ENCODE measurements around the gene EHF. TPM values are rescaled to one million over a fixed set of nuclear protein-coding genes. Genes with fewer than 3 reads are reported as not detected.

EHF gene
- total RNA-seq, 3 donors from 2014 or later, result 125 to 372 (median 259) TPM

DNA sequence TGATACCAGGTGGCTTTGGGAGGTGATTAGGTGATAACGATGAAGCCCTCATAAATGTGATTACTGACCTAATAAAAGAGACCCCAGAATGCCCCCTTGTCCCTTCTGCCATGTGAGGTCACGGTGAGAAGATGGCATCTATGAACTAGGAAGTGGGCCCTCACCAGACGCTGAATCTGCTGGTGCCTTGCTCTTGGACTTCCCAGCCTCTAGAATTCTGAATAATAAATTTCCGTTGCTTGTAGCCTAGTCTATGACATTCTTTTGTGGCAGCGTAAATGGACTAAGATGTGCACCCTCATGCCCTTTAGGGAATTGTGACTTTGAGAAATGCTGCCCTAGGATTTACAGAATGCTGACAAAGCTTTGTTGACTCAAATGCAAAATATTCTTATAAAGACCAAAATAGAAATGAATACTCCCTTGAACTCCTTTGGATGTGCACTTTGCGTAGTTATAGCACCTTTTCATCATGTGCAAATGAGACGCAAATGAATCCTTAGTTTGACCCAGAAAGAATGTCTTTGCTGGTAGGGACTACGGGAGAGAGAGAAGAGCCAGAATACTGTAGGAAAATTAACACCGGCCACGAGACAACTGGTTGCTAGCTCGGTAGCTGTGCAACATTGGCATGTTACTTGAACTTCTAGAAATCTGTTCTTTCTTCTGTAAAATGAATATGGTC, 24.8 kb upstream of the EHF start:
- no peak for ATAC-seq
- TF ChIP-seq, protein P1, sequence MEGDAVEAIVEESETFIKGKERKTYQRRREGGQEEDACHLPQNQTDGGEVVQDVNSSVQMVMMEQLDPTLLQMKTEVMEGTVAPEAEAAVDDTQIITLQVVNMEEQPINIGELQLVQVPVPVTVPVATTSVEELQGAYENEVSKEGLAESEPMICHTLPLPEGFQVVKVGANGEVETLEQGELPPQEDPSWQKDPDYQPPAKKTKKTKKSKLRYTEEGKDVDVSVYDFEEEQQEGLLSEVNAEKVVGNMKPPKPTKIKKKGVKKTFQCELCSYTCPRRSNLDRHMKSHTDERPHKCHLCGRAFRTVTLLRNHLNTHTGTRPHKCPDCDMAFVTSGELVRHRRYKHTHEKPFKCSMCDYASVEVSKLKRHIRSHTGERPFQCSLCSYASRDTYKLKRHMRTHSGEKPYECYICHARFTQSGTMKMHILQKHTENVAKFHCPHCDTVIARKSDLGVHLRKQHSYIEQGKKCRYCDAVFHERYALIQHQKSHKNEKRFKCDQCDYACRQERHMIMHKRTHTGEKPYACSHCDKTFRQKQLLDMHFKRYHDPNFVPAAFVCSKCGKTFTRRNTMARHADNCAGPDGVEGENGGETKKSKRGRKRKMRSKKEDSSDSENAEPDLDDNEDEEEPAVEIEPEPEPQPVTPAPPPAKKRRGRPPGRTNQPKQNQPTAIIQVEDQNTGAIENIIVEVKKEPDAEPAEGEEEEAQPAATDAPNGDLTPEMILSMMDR (IDR thresholded peaks at IDR 0.05), result no peak
- intact Hi-C loops (cut with DNase I, micrococcal nuclease), result no loop called here
- Histone ChIP-seq H3K4me3 (no peak overlapping the region), H3K9me3 (no peaks in the 10 kb centered on the region), H3K4me1 (ENCODE audit: low read depth) (peaks cover 19% of the 10 kb centered on the region), H3K36me3 (ENCODE audit: low read depth) (no peaks in the 10 kb centered on the region)
- no peak for DNase-seq

DNA sequence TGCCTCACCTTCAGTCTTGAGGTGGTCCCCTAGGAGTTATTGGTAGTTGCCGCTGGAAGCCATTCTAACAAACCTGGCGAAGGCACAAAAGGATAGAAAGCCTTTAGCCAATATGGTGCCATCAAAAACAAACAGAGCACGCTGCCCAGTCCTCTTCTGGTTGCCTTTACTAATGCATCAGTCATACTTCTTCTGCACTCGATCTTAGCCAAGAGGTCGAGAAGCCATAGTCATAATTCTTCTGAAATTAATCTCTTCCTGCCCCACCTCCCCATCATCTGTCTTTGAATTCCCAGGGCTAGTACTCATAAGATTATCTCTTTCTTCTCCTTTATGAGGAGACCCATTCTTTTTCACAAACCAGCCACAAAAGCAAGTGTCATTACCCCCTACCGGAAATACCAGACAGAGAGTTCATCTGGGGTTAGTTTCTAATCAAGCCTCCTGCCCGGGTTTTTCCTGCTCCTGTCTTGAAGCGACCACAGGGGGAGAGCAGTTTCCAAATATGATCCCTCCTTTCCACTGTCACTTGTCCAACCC, 21.4 kb upstream of the EHF start:
- TF ChIP-seq, protein P1 (IDR thresholded peaks at IDR 0.05), result no peak
- peaks cover 33% of the 10 kb centered on the region for H3K4me1 ChIP-seq (ENCODE audit: low read depth)
- H3K9me3 ChIP-seq, result no peaks in the 10 kb centered on the region
- no peak for ATAC-seq
- intact Hi-C loops (cut with DNase I, micrococcal nuclease), result no loop called here
- H3K36me3 ChIP-seq (ENCODE audit: low read depth), result no peaks in the 10 kb centered on the region
- H3K4me3 ChIP-seq, result no peak overlapping the region
- DNase-seq, result no peak

GRCh38 chr11:34600339-34601084, 20.4 kb upstream of the EHF start:
- ATAC-seq (peak; percentile 75), DNase-seq (peak; percentile 79 to 80 (median 80))
- TF ChIP-seq, protein P1 (IDR thresholded peaks at IDR 0.05), result no peak
- no peaks in the 10 kb centered on the region for H3K36me3 ChIP-seq (ENCODE audit: low read depth)
- H3K9me3 ChIP-seq, result no peaks in the 10 kb centered on the region
- peaks cover 33% of the 10 kb centered on the region for H3K4me1 ChIP-seq (ENCODE audit: low read depth)
- no peak overlapping the region for H3K4me3 ChIP-seq
- intact Hi-C loops (cut with DNase I, micrococcal nuclease), result no loop called here

DNA sequence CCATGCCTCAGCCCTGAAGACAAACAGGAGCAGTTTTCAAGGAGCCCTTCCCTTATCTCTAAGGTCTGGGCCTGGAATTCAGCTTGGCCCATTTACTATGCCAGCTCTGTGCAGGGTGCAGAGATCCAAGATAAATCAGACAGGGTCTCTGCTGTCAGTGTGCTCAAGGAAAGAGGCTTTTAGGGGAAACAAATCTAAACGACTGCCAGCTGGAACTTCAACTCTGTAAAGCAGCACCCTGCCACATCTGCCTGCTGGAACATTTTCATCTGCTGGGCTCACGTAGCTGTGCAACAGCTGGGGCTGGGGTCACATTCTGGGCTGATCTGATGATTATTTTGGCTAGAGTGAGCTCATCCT, 19.8 kb upstream of the EHF start:
- Histone ChIP-seq H3K36me3 (ENCODE audit: low read depth) (no peaks in the 10 kb centered on the region), H3K9me3 (no peaks in the 10 kb centered on the region), H3K4me3 (no peak overlapping the region), H3K4me1 (ENCODE audit: low read depth) (peaks cover 33% of the 10 kb centered on the region)
- ATAC-seq, result peak; percentile 4
- TF ChIP-seq, protein P1 (IDR thresholded peaks at IDR 0.05), result no peak
- no peak for DNase-seq
- intact Hi-C loops (cut with DNase I, micrococcal nuclease), result no loop called here

- TF ChIP-seq, protein P1 (IDR thresholded peaks at IDR 0.05), result no peak
- no peak overlapping the region for H3K4me3 ChIP-seq
- no peak for DNase-seq
- peaks cover 33% of the 10 kb centered on the region for H3K4me1 ChIP-seq (ENCODE audit: low read depth)
- ATAC-seq, result peak; percentile 8
- no peaks in the 10 kb centered on the region for H3K36me3 ChIP-seq (ENCODE audit: low read depth)
- no peaks in the 10 kb centered on the region for H3K9me3 ChIP-seq
- intact Hi-C loops (cut with DNase I, micrococcal nuclease), result no loop called here
These were observed 19.3 kb upstream of the EHF start for GRCh38 chr11:34601609-34602008.
